Activated T-helper 17 cell treated with anti-CD3 and anti-CD28 coated beads, Interleukin-2, amount 50 U/mL, for 72 hours (primary cell): Measurements from ENCODE around the gene CENPP. TPM values are rescaled to one million over a fixed set of nuclear protein-coding genes. Genes with fewer than 3 reads are reported as not detected.

Source experiments
- ATAC-seq: fragments of 150-1000 bp; cut with Tn5 transposase; replicated peaks from 2 replicates; pipeline ENCODE4 v1.10.0; 2021; ENCODE audit warnings: mild to moderate bottlenecking, moderate library complexity
- H3K27ac Mint-ChIP-seq: one replicate; pipeline ENCODE4 v1.8.0; 2022; ENCODE audit warnings: mixed read lengths
- H3K27me3 Mint-ChIP-seq: one replicate; pipeline ENCODE4 v1.8.0; 2022; ENCODE audit warnings: mixed read lengths
- H3K36me3 Mint-ChIP-seq: one replicate; pipeline ENCODE4 v1.8.0; 2022; ENCODE audit warnings: low read depth, mild to moderate bottlenecking, mixed read lengths
- H3K4me1 Mint-ChIP-seq: one replicate; pipeline ENCODE4 v1.8.0; 2022; ENCODE audit warnings: mixed read lengths
- H3K4me3 Mint-ChIP-seq: one replicate; pipeline ENCODE4 v1.8.0; 2022; ENCODE audit warnings: mild to moderate bottlenecking, mixed read lengths
- H3K9me3 Mint-ChIP-seq: one replicate; pipeline ENCODE4 v1.8.0; 2022; ENCODE audit warnings: mixed read lengths
- total RNA-seq, 2 donors: library from RNA; stranded (reverse); gene quantifications; one replicate each; pipeline ENCODE4 v1.2.3, GENCODE V29; 2022

The CENPP gene
- total RNA-seq, 2 donors from 2014 or later = 19.3 to 31.5 TPM

DNA sequence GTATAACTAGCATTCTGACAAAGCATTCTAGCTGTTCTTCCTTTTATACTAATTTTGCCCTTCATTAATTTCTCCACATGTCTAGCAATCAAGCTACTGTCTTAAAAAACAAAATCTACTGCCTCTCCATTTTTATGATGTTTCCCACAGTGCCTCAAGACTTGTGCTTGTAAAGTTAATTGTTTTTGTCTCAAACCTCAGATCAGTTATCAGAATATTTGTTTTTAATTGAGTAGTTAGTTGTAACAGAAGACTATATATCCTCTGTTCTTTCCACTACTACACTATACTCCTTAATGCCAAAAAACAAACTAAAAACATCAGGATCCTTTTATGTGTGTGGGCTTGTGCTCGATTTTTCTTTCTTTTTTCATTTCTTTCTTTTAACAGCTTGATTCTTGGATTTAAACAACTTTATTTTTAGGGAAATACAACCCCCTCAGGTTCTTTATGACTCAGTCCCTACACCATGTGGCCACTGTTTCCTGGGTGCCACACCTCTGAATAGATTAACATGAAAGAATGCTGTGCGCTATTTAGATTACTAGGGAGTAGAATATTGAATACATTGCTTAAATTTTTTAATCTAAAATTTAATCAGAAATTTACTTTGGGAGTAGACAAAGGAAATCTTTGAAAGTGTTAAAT, 155.4 kb downstream of the CENPP start:
- H3K4me3 Mint-ChIP-seq = no peak overlapping the region
- no peaks in the 10 kb centered on the region for H3K27me3 Mint-ChIP-seq
- H3K27ac Mint-ChIP-seq = no peak overlapping the region
- H3K4me1 Mint-ChIP-seq = peaks cover 5% of the 10 kb centered on the region
- H3K36me3 Mint-ChIP-seq = no peaks in the 10 kb centered on the region
- peak; percentile 40 for ATAC-seq
- H3K9me3 Mint-ChIP-seq = no peaks in the 10 kb centered on the region

DNA sequence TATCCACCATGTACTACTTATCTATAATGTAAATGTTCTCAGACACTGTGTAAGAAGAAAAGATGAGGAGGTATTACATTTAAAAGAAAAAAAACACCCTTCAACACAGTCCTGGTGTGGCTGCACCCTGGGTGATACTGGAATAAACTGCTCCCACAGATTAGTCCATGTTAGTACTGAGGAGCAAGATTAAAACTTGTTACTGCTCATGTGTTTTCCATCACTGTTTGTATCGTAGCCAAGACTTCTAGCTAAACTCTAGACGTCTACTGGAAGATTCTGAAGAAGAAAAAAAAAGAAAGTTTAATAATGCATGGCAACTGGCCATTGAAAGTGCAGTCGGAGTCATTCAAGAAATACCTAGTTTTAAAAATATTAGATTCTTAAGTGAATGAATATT, 156.6 kb downstream of the CENPP start, which contains the start of gene ASPN:
TSS of gene ASPN (minus strand) at position 178 of the 400 bp plus-strand sequence.
- H3K36me3 Mint-ChIP-seq = no peaks in the 10 kb centered on the region
- no peak for ATAC-seq
- H3K27me3 Mint-ChIP-seq = no peaks in the 10 kb centered on the region
- H3K9me3 Mint-ChIP-seq = no peaks in the 10 kb centered on the region
- H3K4me3 Mint-ChIP-seq = no peak within 1 kb of the TSS
- H3K4me1 Mint-ChIP-seq = peaks cover 5% of the 10 kb centered on the region
- no peak within 1 kb of the TSS for H3K27ac Mint-ChIP-seq

DNA sequence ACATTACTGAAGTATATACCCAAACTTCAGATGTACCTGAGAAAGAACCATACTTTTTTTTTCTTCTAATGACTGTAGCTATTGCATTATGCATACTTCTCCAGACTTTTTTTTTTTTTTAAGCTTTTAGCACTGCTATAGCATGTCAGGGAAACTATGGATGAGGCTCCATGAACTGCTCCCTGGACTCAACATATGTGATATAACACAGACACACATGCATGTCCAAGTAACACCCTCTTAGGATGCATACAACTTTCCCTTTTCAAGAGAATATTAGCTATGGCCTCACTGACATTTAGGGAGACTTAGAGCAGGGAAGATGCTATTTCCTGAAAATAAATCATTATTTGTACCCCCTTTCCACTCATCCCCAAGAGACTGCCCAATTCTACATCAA, 157.1 kb downstream of the CENPP start:
- no peaks in the 10 kb centered on the region for H3K9me3 Mint-ChIP-seq
- H3K27me3 Mint-ChIP-seq = no peaks in the 10 kb centered on the region
- no peak for ATAC-seq
- H3K27ac Mint-ChIP-seq = no peak overlapping the region
- peaks cover 5% of the 10 kb centered on the region for H3K4me1 Mint-ChIP-seq
- no peaks in the 10 kb centered on the region for H3K36me3 Mint-ChIP-seq
- H3K4me3 Mint-ChIP-seq = no peak overlapping the region

DNA sequence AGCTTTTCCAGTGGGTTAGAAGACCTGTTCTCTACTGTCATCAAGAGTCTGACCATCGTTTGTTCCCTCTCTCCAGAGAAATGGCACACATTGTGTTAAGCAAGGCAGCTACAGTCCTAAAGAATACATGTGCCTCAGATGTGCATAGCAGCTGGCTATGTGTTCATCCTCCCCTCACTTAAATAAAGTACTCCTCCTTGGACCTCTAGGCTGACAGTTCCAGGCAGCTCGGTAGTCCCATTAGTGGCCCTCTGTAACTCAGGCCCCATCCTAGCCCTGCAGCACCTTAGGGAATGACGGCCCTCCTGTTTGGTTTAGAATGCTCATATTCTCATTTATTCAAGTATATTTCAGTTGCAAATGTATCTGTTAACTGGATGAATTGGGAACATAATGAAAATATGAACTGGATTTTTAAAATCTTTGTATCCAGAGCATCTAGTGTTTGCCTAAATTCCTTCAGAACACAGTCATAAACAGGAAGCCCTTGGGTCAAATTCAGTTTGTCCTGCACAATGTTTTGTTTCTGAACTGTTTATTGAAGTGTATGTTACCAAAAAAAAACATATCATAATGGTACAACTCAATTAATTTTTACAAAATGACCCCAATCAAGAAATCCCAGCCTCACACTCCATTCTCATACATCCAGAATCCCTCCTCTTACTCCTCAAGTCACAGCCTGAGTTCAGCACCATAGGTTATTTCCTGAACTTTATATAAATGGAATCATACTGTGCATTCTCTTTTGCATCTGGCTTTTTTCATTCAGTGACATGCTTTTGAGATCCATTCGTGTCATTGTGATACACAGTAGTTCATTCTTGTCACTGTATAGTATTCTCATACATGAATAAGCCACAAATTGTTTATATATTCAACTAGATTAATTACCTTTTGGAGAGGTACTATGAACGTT, 158.1 kb downstream of the CENPP start:
- Mint-ChIP-seq H3K36me3 (no peaks in the 10 kb centered on the region), H3K4me1 (peaks cover 5% of the 10 kb centered on the region), H3K27me3 (no peaks in the 10 kb centered on the region), H3K9me3 (no peaks in the 10 kb centered on the region), H3K27ac (no peak overlapping the region), H3K4me3 (no peak overlapping the region)
- no peak for ATAC-seq

DNA sequence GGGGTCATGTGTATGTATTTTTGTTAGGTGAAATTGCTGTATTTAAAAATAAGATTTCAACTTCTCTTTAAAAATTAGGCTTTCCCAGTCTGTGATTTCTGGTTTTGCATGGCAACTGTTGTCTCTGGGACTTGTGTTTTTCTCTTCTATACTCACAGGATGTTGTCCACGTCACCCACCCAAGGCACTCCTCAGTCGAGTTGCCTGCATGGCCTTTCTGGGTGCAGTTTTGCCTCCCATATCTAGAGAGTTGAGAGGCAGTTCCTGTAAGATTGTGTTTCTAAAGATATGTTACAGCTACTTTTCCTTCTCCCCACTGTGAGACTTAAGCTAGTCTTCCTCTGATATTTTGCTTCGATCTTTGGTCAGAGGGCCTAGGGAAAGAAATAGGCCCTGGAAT, 158.8 kb downstream of the CENPP start:
- no peak for ATAC-seq
- Mint-ChIP-seq H3K27ac (no peak overlapping the region), H3K4me1 (peaks cover 5% of the 10 kb centered on the region), H3K4me3 (no peak overlapping the region), H3K27me3 (no peaks in the 10 kb centered on the region), H3K9me3 (no peaks in the 10 kb centered on the region), H3K36me3 (no peaks in the 10 kb centered on the region)

DNA sequence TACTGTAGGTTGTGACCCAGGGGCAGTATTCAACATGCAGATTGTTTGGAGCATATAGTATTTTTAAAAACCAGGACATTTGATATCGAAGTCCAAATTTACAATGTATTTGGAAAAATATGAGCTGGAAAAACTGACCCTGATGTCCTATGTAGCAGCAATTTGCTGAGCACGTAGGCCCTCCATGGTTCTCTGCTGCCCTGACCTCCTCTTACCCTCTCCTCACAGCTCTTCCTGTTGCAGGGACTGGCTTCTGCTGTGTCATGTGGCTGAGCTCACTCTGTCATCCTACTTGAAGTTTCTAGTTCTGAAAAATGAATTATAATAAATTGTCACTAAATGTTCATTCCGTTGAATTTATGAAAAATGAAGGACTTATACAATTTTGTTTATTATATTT, 160.6 kb downstream of the CENPP start:
- Mint-ChIP-seq H3K36me3 (no peaks in the 10 kb centered on the region), H3K4me1 (peaks cover under 1% of the 10 kb centered on the region), H3K9me3 (no peaks in the 10 kb centered on the region), H3K4me3 (no peak overlapping the region), H3K27me3 (no peaks in the 10 kb centered on the region), H3K27ac (no peak overlapping the region)
- no peak for ATAC-seq

DNA sequence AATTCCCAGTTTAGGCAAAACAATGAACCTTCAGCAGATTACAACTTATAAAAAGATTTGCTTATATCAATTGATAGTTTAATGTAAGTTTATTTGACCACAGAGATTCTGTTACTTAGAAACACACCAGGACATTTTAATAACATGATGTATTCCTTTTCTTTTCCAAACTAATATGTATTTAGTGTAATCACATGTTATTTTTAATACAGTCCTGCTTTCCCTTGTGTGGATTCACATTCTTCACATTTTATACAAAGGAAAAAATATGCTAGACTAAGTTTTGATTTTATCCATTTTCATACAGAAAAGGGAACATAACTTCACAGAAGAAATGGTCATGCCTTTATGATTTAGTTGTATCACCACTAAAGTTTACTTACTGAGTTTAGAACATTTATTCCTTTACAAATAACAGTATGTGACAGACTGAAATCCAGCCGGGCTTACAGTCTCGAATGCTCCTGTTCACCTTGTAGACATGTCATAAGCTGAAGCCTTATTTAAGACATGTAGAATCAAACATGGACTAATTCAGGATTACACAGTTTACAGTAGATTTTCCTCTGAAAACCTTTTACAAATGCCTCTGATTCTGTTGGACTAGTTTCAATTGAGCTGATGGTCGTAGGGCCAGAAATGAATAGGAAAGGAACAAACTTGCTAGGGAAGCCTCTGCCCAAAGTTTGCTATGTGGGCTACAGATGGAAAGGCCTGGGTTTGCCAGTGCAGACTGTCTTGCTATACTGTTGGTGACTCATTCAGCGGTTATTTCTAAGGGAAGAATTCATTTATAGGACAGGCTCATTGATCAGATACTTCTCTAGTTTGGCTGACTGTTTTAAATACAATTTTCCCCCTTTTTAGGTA, 163.2 kb downstream of the CENPP start:
- no peak for ATAC-seq
- no peaks in the 10 kb centered on the region for H3K27me3 Mint-ChIP-seq
- no peak overlapping the region for H3K4me3 Mint-ChIP-seq
- no peaks in the 10 kb centered on the region for H3K9me3 Mint-ChIP-seq
- H3K36me3 Mint-ChIP-seq = no peaks in the 10 kb centered on the region
- H3K4me1 Mint-ChIP-seq = no peaks in the 10 kb centered on the region
- no peak overlapping the region for H3K27ac Mint-ChIP-seq

DNA sequence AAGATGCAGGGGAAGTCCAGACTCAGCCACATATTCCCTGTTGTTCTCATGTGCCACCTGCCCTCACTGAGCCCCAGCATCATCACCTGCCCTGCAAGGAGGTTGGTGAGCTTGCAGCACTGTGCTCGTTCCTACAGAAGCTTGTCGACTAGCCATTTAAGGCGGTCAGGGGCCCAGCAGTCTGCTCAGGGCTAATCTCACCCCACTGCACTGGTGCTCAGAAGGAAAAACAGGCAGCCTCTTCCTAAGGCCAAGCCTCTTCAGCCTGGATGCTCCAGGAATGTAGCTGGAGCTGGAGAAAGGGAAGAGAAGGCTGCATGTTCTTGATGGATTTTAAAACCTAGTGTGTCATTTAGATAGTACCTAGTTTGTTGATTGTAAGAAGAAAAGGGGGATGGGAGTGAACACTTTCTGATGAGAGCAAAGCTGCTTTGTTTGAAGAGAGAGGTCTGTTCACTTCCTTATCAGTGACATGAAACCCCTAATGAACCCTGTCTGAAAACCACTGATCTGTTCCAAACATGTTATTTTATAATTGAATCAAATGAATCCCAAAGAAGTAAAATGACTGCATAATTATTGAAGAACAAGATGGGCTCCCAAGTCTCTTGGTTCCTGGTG, 167.1 kb downstream of the CENPP start:
- Mint-ChIP-seq H3K9me3 (no peaks in the 10 kb centered on the region), H3K27ac (no peak overlapping the region), H3K36me3 (no peaks in the 10 kb centered on the region), H3K4me1 (no peaks in the 10 kb centered on the region), H3K4me3 (no peak overlapping the region), H3K27me3 (no peaks in the 10 kb centered on the region)
- no peak for ATAC-seq

DNA sequence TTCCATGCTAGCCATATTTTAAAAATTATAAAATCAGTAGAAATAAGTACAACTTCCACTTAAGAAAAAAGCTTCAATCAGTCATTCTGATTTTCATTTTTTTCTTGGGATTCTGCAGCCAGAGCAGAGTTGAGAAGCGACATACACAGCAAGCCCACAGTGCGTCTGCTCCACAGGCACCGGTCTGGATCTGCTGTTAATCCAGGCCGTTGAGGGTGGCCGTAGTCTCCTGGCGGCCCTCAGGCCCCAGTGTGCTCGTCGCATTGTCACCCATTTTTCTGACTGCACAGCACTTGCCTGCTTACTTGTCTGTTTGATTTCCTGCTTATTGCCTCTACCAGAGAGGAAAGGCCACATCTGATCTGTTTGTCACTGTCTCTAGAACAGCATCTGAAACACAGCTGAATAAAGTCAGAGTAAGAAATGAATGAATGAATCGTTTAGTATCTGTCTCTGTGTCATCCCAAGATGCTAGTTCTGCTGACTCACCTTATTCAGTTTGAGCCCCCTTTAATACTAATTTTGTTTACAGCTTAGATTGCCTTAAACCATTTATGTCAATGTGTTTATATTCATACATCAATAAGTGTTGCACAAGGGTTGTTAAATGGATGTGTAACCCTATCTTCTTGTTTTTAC, 168.1 kb downstream of the CENPP start:
- Mint-ChIP-seq H3K4me1 (no peaks in the 10 kb centered on the region), H3K4me3 (no peak overlapping the region), H3K9me3 (no peaks in the 10 kb centered on the region), H3K36me3 (no peaks in the 10 kb centered on the region), H3K27me3 (no peaks in the 10 kb centered on the region), H3K27ac (no peak overlapping the region)
- ATAC-seq = no peak

DNA sequence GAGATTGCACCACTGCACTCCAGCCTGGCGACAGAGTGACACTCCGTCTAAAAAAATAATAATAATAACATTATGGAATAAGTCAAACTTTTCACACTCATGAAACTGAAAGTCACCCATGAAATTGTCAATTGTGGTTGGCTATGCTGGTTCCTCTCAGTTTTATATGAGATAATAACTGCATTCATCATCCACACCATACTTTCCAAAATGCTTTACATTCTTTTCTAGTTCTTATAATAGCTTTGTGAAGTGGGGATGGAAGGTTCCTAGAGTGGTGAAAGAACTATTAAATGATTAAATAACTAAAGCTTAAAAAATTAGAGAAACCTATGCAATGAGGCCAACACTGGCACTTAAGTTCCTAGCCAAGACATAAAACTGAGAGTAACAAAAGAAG, 169.1 kb downstream of the CENPP start:
- H3K27me3 Mint-ChIP-seq = no peaks in the 10 kb centered on the region
- H3K36me3 Mint-ChIP-seq = no peaks in the 10 kb centered on the region
- H3K9me3 Mint-ChIP-seq = no peaks in the 10 kb centered on the region
- H3K4me1 Mint-ChIP-seq = no peaks in the 10 kb centered on the region
- no peak for ATAC-seq
- no peak overlapping the region for H3K27ac Mint-ChIP-seq
- no peak overlapping the region for H3K4me3 Mint-ChIP-seq

DNA sequence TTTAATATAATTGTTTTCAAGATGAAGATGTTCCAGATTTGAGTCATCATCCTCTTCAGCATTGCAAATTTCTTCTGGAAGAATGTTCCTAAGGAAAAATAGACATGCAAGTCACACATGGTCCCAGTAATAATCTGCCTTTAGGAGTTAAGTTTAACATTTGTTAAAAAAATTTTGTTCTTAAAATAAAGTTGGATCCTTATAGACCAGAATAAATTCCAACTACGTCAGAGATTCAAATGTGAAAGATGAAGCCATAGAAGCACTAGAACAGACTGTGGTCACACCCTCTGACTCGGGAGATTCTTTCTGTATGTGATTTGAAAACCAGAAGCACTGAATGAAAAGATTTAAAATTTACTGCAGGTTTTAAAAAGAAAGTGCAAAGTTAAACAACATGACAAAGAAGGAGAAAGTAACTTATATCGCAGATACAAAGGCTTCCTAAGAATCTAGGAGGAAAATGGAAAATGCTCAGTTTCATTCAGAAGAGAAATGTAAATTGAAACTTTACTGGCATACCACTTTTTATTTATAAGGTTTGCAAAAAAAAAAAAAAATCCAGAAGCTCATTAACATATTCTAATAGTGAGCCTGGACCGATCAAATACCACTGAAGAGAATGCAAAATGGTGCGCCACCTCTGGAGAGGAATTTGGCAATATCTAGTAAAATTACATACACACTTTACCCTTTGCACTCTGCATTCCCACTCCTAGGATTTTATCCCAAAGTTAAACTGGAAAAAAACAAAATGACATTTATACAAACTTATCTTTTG, 170.8 kb downstream of the CENPP start:
- Mint-ChIP-seq H3K4me1 (no peaks in the 10 kb centered on the region), H3K9me3 (no peaks in the 10 kb centered on the region), H3K36me3 (no peaks in the 10 kb centered on the region), H3K27me3 (no peaks in the 10 kb centered on the region), H3K27ac (no peak overlapping the region), H3K4me3 (no peak overlapping the region)
- no peak for ATAC-seq

DNA sequence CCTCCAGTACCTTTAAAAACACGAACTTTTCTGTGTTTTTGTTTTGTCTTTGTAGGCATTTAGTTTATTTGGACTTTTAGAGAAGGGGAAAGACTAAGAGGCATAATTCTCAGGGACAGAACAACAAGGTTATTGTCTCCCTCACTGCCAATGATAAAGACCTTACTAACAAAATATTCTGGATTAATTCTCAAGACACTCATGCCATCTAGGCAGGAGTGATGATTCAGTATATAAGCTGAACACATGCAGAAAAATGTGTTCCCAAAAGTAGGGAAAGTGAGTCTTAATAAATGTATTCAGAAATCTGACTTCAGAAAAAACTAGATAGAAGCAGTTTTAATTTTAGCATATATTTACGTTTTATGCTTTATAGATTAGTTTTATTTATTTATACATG, 173.9 kb downstream of the CENPP start:
- H3K36me3 Mint-ChIP-seq = no peaks in the 10 kb centered on the region
- no peak overlapping the region for H3K4me3 Mint-ChIP-seq
- no peaks in the 10 kb centered on the region for H3K27me3 Mint-ChIP-seq
- H3K4me1 Mint-ChIP-seq = no peaks in the 10 kb centered on the region
- no peaks in the 10 kb centered on the region for H3K9me3 Mint-ChIP-seq
- no peak overlapping the region for H3K27ac Mint-ChIP-seq
- ATAC-seq = no peak

DNA sequence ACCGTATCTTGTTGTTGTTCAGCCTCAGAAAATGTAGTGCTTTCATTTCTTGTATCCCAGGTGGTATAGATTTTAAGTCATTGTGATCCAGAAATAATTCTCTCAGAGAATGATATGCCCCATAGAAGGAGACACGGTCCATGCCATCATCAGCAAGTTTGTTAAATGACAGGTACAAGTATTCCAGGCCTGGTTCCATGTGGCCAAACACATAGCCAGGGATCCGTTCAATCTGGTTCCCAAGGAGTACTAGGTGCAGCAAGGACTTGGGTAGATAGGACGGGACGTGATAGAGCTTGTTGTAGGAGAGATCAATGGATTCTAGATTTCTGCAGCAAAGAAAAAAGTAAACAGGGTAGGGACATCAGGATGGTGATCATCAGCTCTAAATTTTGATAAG, 175.0 kb downstream of the CENPP start:
- H3K4me3 Mint-ChIP-seq = no peak overlapping the region
- no peaks in the 10 kb centered on the region for H3K4me1 Mint-ChIP-seq
- no peak for ATAC-seq
- no peaks in the 10 kb centered on the region for H3K36me3 Mint-ChIP-seq
- H3K27ac Mint-ChIP-seq = no peak overlapping the region
- H3K9me3 Mint-ChIP-seq = no peaks in the 10 kb centered on the region
- no peaks in the 10 kb centered on the region for H3K27me3 Mint-ChIP-seq
